ENCODE results near the gene MARCHF10. TPM values are rescaled to one million over a fixed set of nuclear protein-coding genes. Genes with fewer than 3 reads are reported as not detected.

The MARCHF10 gene
- total RNA-seq, 4 donors from 2014 or later, result 2.1 TPM; not detected in 3

DNA sequence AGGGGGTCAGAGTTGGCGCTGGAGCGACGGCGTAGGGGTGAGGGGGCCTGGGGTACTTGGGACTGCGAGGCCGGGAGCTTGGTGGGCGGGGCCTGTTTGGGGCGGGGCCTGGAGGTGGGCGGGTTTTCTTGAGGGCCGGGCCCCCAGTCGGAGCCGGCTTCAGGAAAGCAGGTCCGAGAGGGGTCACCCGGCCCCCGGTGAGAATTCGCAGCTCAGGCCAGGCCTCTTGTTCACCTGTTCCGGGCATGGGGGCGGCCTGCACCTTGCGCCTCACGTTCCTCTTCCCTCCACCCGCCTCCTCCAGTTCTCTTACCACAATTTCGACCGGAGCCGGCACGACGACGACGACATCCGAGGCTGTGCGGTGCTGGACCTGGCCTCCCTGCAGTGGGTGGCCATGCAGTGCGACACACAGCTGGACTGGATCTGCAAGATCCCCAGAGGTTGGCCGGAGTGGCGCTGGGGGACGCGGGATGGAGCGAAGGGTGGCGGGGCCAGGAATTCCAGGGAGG is 128.2 kb downstream of the MARCHF10 start:
- no peaks in the 10 kb centered on the region for H3K36me3 ChIP-seq
- intact Hi-C loops (cut with DNase I; ENCODE audit: low total_unique reads), result no loop called here
- no peak for DNase-seq
- no peak overlapping the region for H3K4me3 ChIP-seq
- TF ChIP-seq POLR2A (IDR thresholded peaks at IDR 0.05) (no peak), POLR2AphosphoS5 (IDR thresholded peaks at IDR 0.05) (no peak), EP300 (IDR thresholded peaks at IDR 0.05; ENCODE audit: low read depth) (no peak)
- TF ChIP-seq, protein P1, sequence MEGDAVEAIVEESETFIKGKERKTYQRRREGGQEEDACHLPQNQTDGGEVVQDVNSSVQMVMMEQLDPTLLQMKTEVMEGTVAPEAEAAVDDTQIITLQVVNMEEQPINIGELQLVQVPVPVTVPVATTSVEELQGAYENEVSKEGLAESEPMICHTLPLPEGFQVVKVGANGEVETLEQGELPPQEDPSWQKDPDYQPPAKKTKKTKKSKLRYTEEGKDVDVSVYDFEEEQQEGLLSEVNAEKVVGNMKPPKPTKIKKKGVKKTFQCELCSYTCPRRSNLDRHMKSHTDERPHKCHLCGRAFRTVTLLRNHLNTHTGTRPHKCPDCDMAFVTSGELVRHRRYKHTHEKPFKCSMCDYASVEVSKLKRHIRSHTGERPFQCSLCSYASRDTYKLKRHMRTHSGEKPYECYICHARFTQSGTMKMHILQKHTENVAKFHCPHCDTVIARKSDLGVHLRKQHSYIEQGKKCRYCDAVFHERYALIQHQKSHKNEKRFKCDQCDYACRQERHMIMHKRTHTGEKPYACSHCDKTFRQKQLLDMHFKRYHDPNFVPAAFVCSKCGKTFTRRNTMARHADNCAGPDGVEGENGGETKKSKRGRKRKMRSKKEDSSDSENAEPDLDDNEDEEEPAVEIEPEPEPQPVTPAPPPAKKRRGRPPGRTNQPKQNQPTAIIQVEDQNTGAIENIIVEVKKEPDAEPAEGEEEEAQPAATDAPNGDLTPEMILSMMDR (IDR thresholded peaks at IDR 0.05), result no peak
- H3K9me3 ChIP-seq, result no peaks in the 10 kb centered on the region
- in situ Hi-C loops (cut with MboI; ENCODE audit: low pct_ligation_motif_present in 1 of 4, low pct_unique_long_range_greater_than_20kb in 1 of 4, low sequenced_read_pairs in 3 of 4), result loop anchor here in 1 of 4 donors (25.0 kb wide), 1 partner anchor 732 kb away; no protein-coding TSS in a partner anchor
- H3K4me1 ChIP-seq, result no peaks in the 10 kb centered on the region
- H3K27ac ChIP-seq, result no peak overlapping the region
- no peaks in the 10 kb centered on the region for H3K27me3 ChIP-seq
- WGBS, 2 donors (ENCODE audit: low coverage in 1 of 2), result 92 to 100% methylated on average over 2 to 37 of the region's 37 CpGs

DNA sequence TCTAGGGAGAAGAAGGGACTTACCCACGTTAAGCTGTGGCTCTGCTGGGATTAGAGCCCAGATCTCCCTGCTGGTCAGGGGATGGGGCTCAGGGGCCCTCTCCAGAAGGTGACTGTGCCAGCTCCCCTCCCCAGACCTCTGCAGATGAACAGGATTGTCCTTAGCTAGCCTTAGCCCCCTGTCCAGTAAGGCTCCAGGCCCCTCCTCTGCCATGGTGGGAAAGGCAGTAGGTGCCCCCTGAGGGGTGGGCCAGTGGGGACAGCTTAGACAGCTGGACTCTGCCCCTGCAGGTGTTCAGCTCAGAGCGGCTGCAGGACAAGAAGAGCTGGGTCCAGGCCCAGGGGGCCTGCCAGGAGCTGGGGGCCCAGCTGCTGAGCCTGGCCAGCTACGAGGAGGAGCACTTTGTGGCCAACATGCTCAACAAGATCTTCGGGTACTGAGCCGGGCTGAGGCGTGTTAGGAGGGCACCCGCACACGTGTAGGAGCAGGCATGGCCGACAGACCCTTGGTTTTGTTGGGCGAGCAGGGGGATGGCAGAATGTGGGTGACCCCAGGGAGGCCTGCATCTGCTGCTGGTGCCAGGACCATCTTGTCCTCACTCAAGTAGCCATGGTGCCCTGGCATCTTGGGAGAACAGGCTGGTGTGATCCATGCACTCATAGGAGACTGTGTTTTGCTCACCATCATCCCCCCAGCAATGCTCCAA is 129.7 kb downstream of the MARCHF10 start:
- 87% methylated on average over 9 of the region's 10 CpGs; no CpG with 5 or more reads in 1 of the 2 donors for WGBS, 2 donors (ENCODE audit: low coverage in 1 of 2)
- Histone ChIP-seq H3K9me3 (no peaks in the 10 kb centered on the region), H3K36me3 (no peaks in the 10 kb centered on the region), H3K4me1 (no peaks in the 10 kb centered on the region), H3K27me3 (no peaks in the 10 kb centered on the region), H3K27ac (no peak overlapping the region), H3K4me3 (no peak overlapping the region)
- in situ Hi-C loops (cut with MboI; ENCODE audit: low pct_ligation_motif_present in 1 of 4, low pct_unique_long_range_greater_than_20kb in 1 of 4, low sequenced_read_pairs in 3 of 4), result loop anchor here in 1 of 4 donors (25.0 kb wide), 1 partner anchor 734 kb away; no protein-coding TSS in a partner anchor
- intact Hi-C loops (cut with DNase I; ENCODE audit: low total_unique reads), result no loop called here
- TF ChIP-seq EP300 (IDR thresholded peaks at IDR 0.05; ENCODE audit: low read depth), result no peak
- TF ChIP-seq, protein P1 (IDR thresholded peaks at IDR 0.05), result no peak
- TF ChIP-seq POLR2AphosphoS5 (IDR thresholded peaks at IDR 0.05), result no peak
- TF ChIP-seq POLR2A (IDR thresholded peaks at IDR 0.05), result no peak
- DNase-seq, result no peak

DNA sequence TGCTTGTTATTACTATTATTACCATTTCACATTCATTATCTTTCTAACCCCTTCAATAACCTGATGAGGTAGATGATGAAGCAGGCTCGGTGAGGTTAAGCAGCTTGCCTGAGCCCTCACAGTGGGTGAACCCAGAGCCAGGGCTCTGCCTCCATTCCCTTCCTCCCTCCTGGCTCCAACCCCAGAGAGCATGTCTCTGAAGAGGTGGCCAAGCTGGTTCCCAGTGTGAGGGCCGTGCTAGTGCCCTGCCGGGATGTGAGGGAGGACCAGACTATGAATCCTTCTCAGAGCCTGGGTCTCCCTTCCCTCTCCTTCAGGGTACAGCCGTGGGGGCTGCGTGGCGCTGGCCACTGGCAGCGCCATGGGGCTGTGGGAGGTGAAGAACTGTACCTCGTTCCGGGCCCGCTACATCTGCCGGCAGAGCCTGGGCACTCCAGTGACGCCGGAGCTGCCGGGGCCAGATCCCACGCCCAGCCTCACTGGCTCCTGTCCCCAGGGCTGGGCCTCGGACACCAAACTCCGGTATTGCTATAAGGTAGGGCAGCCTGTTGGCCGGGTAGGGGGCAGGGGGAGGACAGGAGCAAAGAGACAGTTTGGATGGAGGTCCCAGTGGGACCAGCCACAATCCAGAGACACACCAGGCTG is 131.0 kb downstream of the MARCHF10 start:
- intact Hi-C loops (cut with DNase I; ENCODE audit: low total_unique reads) (no loop called here), in situ Hi-C loops (cut with MboI; ENCODE audit: low pct_ligation_motif_present in 1 of 4, low pct_unique_long_range_greater_than_20kb in 1 of 4, low sequenced_read_pairs in 3 of 4) (loop anchor here in 1 of 4 donors (25.0 kb wide), 1 partner anchor 735 kb away; no protein-coding TSS in a partner anchor)
- Histone ChIP-seq H3K9me3 (no peaks in the 10 kb centered on the region), H3K4me1 (no peaks in the 10 kb centered on the region), H3K27ac (no peak overlapping the region), H3K27me3 (no peaks in the 10 kb centered on the region), H3K4me3 (no peak overlapping the region), H3K36me3 (no peaks in the 10 kb centered on the region)
- no peak for DNase-seq
- TF ChIP-seq POLR2A (IDR thresholded peaks at IDR 0.05) (no peak), POLR2AphosphoS5 (IDR thresholded peaks at IDR 0.05) (no peak), EP300 (IDR thresholded peaks at IDR 0.05; ENCODE audit: low read depth) (no peak)
- TF ChIP-seq, protein P1 (IDR thresholded peaks at IDR 0.05), result no peak
- 84 to 95% methylated on average over 2 to 18 of the region's 18 CpGs for WGBS, 2 donors (ENCODE audit: low coverage in 1 of 2)

DNA sequence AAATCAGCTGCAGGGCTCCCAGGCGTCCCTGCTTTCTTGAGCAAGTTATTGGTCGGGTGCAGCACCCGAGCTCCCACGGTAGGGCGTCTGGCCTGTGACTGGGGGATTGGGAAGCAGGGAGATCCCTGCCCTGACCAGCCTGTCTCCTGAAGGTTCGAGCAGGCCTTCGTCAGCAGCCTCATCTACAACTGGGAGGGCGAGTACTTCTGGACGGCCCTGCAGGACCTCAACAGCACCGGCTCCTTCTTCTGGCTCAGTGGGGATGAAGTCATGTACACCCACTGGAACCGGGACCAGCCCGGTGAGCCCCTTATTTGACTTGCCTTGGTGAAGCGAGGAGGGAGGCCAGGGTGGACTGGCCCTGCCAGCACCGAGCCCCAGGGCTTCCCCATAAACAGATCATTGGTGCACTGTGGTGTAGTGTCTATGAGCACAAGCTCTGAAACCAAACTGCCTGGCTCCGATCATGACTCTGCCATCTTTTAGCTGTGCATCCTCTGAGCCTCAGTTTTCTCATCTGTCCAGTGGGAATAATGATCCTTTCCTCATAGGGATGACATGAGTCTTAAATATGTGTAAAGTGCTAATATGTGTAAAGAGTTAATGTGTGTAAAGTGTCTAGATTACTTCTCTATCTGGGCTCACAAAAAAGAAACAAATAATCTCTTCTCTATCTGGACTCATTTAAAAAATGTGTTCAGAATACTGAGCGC is 131.7 kb downstream of the MARCHF10 start:
- intact Hi-C loops (cut with DNase I; ENCODE audit: low total_unique reads) (no loop called here), in situ Hi-C loops (cut with MboI; ENCODE audit: low pct_ligation_motif_present in 1 of 4, low pct_unique_long_range_greater_than_20kb in 1 of 4, low sequenced_read_pairs in 3 of 4) (loop anchor here in 1 of 4 donors (25.0 kb wide), 1 partner anchor 736 kb away; no protein-coding TSS in a partner anchor)
- TF ChIP-seq, protein P1 (IDR thresholded peaks at IDR 0.05), result no peak
- no peak for TF ChIP-seq POLR2AphosphoS5 (IDR thresholded peaks at IDR 0.05)
- Histone ChIP-seq H3K9me3 (no peaks in the 10 kb centered on the region), H3K4me3 (no peak overlapping the region), H3K4me1 (no peaks in the 10 kb centered on the region), H3K27me3 (no peaks in the 10 kb centered on the region), H3K27ac (no peak overlapping the region), H3K36me3 (no peaks in the 10 kb centered on the region)
- 89 to 92% methylated on average over 1 to 16 of the region's 16 CpGs for WGBS, 2 donors (ENCODE audit: low coverage in 1 of 2)
- no peak for DNase-seq

Data from transverse colon (tissue), 4 donors.